Measurements from ENCODE around the gene UBASH3B.
"Not testable (repeated sequence)": the region's sequence is repeated elsewhere in the genome, so short reads cannot be mapped to it uniquely, and the experiment has no call there.

The UBASH3B gene

DNA sequence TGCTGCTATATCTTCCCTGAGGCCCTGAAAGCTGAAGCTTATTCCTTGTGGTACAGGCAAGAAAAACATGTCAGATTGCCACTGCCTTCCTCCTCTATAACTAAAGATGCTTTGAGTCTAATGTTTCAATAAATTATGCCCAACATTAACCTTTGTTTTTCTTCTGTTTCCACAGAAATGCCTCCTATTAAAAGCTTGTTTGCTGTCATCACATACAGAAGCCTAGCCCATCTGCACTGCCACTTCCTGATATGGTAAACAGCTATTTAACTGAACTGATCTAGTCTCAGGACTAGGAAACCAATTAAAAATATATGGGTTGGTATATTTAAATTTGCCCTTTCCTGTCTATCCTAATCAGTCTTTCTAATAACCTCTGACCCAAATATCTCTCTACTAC, 165.6 kb downstream of the UBASH3B start:
- DNase-seq, result no peak

DNA sequence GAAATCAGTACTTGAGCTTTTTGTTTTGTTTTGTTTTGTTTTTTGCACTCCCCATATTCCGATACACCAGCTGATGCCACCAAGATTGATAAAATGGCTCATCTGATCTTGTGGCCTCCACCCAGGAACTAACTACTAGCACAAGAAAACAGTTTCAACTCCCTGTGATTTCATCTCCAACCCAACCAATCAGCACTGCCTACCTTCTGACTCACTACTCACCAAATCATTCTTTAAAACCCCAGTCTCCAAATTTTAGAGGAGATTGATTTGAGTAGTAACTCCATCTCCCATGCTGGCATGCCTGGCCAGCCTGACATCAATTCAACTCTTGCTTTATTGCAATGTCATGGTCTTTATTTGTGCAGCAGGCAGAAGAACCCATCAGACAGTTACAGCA, 166.7 kb downstream of the UBASH3B start:
- no peak for DNase-seq

DNA sequence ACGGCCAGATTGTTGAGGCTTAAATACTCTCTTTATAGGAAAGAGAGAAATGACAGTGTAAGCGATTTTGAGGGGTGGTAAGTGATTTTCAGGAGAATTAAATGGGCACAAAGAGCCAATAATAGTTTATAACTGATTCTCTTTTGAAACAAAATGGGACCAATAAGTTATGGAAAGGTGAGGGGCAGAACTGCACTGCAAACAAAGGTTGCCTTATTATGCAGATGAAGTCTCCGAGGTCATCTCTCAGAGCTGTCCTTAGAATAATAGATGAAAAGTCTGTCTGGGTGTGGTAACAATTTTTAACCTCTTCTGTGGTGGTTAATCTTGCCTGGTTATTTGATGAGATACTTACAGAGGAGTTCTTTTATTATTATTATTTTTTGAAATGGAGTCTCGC, 168.0 kb downstream of the UBASH3B start:
- DNase-seq, result no peak

DNA sequence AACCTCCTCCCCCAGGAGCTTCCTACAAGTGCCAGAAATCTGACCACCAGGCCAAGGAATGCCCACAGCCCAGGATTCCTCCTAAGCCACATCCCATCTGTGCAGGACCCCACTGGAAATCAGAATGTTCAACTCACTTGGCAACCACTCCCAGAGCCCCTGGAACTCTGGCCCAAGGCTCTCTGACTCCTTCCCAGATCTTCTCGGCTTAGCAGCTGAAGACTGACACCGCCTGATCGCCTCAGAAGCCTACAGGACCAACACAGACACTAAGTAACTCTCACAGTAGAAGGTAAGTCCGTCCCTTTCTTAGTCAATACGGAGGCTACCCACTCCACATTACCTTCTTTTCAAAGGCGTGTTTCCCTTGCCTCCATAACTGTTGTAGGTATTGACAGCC, 173.8 kb downstream of the UBASH3B start:
- not testable (repeated sequence) for DNase-seq

DNA sequence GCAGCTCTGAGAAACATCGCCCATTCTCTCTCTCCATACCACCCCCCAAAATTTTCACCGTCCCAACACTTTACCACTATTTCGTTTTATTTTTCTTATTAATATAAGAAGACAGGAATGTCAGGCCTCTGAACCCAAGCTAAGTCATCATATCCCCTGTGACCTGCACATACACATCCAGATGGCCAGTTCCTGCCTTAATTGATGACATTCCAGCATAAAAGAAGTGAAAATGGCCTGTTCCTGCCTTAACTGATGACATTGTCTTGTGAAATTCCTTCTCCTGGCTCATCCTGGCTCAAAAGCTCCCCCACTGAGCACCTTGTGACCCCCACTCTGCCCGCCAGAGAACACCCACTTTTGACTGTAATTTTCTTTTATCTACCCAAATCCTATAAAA, 176.8 kb downstream of the UBASH3B start:
- not testable (repeated sequence) for DNase-seq

DNA sequence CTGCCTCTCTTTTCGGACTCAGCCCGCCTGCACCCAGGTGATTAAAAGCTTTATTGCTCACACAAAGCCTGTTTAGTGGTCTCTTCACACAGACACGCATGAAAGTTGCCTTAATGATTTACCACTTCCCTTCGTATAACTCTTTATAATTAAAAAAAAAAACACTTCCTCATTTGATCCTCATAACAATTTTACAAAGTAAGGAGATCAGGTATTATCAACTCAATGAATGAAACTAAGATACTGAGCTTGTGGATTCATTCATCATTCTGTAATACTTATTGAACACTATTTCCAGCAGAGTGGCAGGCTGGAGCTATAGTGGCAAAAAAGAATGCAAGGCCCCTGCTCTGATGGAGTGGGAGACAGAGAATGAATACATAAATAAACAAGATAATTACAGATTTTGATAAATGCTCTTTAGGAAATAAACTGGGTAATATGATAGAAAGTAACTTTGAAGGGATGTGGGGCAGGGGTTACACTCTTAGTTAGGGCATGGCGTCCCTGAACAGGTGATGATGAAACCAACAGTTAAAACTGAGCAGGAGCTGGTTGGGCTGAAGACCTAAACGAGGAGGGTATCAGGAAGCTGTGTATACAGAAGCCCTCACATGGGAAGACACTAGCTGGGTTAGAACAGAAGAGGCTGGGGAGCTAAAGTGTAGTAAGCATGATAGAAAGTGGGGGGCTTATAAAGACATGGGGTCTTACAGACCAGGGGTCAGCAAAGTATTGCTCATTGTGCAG, 177.4 kb downstream of the UBASH3B start:
- no peak for DNase-seq

DNA sequence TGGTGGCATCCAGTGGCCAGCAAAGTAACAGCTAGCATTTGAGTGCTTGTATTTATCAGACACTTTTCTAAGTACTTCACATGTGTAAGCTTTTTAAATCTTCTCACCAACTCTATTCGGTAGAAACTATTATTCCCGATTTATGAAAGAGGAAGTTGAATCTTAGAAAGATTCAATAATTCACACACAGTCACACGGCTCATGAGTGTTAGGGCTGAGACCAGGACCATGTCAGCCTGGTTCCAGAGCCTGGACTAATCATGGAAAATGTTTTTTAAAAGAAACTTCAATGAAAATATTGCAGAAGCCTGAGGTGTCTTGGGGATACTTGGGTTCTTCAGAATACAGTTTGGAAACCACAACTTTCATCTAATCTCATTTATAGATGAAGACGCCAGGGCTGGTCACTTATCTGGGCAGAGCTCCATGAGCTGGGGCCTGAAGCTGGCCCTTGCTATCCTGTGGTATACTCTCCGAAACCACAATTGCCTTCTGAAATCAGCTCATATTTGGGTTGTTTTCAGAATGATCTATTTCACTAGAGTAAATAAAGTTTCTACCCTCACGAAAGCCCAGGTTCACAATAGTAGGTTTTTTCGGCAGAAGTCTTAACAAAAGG, 178.4 kb downstream of the UBASH3B start:
- no peak for DNase-seq

DNA sequence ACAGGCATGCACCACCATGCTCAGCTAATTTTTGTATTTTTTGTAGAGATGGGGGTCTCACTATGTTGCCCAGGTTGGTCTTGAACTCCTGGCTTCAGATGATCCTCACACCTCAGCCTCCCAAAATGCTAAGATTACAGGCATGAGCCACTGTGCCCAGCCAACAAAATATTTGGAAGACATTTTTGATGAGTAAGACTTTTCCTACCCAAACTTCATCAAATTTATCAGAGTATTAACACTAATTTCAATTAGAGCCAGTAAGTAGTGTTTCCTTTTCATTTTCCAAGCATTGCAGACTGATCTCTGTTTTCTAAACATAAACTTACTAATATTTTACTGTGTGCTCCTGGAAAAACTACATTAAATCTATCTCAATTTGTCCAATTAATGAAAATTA, 181.4 kb downstream of the UBASH3B start:
- no peak for DNase-seq

DNA sequence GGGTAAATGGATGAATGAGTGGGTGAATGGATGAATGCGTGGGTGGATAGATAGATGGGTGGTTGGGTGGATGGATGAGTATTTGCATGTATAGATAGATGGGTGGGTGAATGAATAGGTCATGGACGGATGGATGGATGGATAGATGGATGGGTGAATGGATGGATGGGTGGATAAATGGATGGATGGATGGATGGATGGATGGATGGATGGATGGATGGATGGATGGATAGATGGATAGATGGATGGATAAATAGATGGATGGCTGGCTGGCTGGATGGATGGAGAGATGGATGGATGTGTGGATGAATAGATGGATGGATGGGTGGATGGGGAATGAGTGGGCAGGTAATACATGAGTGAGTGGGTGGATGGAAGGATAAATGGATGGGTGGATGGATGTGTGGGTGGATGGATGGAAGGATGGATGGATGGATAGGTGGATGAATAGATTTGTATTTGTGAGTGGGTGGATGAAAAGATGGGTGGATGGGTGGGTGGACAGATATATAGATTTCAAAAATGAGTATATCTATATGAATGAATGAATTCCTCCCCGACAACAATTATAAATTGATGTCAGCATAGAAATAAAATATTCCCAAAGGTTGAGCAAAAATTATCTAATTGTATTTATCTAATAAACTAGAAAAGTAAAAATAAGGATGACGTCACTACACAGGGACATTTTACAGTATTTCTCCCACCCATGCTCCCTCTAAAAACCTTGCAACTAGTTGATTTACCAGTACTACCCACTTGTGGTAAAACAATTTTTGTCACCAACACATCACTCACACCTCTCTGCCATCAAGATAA, 182.2 kb downstream of the UBASH3B start:
- no peak for DNase-seq

DNA sequence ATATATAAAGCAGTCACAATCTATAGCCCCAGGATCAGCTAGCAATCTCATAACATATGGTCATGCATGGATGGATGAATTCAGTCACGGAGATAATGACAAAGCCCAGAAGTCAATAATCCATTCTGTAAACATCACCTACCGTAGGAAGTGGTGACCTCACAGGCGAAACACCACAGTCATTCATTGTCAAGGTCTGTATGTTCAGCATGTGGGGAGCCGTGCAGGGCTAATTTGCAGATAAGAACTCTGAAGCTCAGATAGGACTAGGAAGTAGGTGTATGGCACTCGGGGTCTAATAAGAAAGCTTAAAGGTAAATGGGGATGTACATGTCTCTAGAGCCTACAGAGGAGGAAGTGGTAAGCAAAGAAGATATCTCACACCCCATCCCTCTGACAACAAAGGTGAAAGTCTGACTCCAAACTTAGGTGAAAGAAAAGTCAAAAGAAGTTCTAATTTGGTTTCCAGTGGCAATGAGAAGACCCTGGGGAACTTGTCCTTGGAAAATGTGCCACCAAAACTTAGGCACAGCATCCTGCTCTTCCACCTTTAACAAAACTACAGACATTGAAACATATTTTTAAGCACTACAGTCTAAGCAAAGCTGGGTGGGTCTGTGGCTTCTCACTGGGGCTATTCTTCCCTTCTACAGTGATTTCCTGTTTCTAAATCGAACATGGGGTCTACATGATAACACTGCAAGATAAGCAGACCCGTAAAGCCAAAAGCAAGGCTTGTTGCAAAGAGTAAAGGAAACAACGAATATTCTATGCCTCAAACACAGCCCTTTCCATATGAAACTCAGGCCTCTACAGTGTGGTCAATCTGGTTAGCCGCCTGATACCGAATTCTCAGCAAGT, 188.0 kb downstream of the UBASH3B start:
- DNase-seq, result no peak

DNA sequence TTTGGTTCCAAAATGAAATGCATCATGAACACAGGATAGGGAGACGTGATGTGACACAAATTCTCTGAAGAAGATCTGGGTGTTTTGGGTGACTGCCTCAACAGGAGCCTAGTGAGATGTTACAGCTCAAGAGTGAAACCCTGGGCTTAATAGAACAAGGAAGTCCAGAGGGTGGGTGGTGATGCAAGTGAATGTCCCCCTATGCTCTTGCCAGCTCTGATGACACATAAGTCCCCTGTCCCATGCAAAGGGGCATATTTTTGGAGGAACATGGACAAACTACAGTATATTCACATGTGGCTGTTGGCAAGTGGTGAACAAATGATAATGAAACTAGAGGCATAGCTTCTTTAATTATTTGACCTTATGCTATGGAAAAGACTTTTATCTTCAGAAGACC, 191.9 kb downstream of the UBASH3B start:
- DNase-seq, result no peak

DNA sequence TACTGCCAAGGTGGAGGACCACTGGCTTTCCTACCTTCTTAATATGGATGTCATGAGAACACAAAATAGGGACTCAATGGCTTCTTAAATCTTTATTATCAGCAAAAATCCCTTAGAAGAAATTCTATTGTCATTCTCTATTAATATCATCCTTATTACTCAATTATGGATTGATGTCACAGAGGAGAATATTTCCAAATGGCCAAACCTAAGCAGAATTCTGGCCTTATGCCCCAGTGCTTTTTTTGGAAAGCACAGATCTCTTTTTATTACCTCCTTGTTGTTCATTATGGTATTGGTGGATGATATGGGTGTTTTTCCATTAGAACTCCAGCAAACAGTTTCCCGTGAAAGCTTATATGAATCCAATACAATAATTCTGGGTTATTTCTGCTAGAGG, 192.7 kb downstream of the UBASH3B start:
- no peak for DNase-seq

DNA sequence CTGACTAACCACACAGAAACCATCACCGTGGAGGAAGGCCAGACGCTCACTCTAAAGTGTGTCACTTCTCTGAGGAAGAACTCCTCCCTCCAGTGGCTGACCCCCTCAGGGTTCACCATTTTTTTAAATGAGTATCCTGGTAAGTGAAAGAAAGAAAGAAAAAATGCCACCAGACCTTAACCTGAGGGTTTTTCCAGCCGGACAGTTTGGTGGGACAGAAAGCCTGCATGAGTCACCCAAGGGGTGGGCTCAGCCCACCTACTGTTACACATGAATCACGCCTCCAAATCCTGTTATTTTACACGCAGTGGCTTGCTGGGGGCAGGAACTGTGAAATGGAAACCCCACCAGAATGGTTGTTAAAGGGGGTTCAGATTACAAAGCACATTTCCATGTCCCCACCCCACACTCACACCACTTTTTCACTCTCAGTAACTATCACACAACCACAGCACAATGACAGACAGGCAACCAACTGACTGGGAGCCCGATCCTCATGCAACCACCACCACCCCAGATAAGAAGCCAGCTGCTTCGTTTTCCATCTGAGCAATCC, 194.6 kb downstream of the UBASH3B start:
- DNase-seq, result no peak

DNA sequence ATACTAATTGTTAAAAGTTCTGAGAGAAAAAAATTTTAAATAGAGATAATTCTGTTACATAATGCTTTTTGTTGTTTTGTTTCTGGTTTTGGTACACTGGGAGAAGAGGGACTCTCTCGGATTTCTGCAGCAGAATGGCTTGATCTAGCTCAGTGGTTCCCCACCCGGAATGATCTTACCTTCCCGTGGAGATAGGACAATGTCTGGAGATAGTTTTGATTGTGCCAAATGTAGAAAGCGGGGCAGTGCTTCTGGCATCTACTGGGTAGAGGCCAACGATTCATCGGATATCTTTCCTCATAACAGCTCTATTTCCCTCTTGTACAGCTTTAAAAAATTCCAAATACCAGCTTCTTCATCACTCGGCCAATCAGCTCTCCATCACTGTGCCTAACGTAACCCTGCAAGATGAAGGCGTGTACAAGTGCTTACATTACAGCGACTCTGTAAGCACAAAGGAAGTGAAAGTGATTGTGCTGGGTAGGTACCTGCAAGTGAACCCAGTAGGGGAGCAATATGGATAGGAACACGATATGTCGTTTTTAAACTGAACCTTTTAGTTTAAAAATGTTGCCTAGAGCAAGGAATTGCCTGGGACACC, 195.9 kb downstream of the UBASH3B start:
- no peak for DNase-seq

DNA sequence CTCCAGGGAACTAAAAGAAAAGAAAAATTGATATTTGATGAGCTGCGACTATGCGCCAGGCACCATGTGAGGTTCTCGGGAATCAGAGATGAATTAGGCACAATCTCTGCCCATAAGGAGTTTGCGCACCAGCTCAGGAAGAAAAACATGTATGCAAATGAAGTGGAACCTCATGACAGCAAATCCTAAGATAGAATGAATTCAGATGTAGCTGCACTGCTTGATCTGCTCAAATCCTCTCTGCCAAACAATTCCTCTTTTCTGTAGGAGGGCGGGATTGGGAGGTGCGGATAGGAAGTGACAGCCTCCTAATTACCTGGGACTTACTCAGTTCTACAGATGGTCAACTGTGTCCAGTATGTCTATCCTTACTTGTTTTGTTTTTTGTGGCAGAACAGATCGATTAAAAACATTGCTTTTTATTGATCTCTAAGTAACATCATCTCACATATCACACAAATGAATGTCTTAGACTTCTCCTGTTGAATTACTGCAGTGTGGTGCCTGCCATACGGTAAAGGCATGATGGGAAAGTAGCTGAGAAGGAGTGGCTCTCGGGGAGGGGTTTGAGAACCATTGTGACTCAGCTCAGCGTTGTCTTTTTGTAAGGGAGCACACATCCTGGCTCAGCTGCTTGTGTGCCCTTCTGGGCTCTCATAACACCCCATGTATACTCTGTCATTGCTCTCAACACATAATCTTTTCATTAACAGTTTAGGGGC, 196.7 kb downstream of the UBASH3B start:
- DNase-seq, result peak in 1 of 4 experiments; percentile 13

DNA sequence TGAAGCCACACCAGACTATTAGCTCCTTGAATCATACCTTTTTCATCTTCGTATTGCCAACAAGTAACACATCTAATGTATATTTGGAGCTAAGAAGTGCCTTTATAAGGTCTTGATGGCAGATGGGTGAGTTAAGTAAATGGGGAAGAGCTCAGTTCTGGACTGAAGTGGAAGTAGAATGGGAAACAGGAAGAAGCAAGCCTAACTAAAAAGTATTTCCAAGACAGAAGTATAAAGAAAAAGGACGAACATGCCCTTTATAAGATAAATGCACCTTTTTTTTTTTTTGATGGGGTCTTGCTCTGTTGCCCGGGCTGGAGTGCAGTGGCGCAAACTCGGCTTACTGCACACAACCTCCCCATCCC, 197.3 kb downstream of the UBASH3B start:
- DNase-seq, result no peak

DNA sequence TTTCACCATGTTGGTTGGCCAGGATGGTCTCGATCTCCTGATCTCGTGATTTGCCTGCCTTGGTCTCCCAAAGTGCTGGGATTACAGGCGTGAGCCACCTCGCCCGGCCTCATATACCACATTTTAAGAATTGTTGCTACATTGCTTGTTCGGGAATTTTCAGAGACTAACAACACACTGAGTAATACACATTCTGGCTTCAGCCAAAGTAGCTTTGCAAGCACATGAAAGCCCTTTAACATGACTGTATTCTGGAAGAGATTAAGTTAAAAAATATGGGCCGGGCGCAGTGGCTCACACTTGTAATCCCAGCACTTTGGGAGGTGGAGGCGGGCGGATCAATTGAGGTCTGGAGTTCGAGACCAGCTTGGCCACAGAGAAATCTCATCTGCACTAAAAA, 197.7 kb downstream of the UBASH3B start:
- no peak for DNase-seq

DNA sequence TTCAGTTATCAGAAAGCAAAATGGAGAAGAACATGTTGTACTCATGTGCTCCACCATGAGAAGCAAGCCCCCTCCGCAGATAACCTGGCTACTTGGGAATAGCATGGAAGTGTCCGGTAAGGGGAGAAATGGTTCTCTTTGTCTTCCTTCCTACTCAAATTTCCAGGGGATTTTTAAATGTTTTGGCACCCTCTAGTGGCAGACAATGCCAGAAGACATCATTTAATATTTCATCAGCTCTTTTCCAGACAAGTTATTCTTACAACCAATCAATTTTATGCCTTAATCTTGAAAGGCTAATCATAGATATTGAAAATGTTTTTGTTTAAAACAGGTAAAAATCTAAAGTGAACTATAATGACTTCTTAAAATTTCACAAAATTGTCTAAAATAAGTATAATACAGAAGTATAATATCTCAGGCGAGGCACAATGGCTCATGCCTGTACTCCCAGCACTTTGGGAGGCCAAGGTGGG, 198.5 kb downstream of the UBASH3B start:
- DNase-seq, result no peak

DNA sequence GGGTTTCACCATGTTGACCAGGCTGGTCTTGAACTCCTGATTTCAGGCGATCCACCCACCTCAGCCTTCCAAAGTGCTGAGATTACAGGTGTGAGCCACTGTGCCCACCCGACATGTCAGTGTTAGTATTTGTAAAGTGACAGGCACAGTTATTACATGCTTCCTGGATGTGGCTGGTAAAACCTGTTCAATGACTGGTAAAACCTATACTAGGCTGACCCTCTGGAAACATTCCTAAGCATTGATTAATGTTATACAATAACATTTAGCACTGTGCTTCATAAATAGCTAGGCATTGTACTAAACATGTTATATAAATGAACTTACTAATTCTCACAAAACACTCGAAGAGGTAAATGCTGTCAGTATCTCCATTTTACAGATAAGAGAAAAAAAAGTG, 206.1 kb downstream of the UBASH3B start:
- no peak for DNase-seq

DNA sequence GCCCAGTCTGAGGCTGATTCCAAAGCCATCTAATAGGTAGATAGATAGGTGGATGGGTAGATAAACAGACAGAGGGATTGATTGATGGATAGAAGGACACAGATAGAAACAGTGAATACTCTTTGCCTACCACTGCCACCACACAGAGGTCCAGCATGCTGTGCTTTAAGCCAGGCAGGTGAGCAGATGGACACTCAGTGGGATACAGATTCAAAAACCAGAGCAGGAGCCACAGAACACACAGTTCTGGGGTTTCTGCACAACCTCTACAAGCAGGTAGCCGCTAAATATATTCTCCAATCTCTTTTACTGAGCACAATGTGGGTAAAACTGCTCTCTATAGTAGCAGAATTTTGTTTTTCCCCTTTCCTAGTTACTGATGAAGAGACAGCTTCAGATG, 206.6 kb downstream of the UBASH3B start:
- no peak for DNase-seq

DNA sequence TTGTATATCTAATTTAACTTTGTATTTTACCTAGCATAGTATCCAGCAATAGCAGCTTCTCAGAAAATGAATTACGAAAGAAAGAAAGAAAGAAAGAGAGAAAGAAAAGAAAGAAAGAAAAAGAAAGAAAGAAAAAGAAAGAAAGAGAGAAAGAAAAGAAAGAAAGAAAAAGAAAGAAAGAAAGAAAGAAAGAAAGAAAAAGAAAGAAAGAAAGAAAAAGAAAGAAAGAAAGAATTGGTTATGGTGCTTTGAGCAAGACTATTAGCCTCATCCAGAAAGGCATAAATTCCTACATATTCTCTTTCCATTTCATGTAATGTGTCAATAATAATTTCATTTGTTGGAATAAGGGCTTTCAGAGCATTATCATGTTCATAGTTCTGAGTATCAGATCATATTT, 207.6 kb downstream of the UBASH3B start:
- DNase-seq, result not testable (repeated sequence)
